ENCODE measurements around the gene SPPL2B. TPM values are rescaled to one million over a fixed set of nuclear protein-coding genes. Genes with fewer than 3 reads are reported as not detected.

Gene SPPL2B
- total and polyA plus RNA-seq, 2 experiments from 2014 or later: 40.9 to 87.7 TPM

DNA sequence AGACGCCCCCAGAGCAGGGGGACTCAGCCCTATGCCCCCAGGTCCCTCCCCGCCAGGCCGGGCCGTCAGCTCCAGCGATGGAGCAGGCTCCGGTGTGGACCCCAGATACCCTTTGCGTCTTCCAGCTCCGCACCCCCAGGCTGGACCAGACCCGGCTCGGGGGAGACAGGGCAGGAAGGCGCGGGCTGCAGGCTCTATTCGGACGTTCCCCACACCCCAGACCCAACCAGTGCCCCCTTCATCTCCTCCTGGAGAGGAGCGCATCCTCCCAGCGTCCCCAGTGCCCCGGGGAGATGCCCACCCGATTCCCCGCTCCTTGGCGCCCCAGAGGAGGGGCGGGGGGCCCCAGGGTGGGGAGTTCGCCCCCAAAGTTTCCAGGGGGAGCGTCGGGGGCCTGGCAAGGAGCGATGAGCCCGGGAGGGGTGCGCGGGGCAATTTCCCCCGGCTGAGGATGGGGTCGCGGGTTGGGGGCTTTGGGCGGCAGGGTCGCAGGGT lies 20.9 kb upstream of the SPPL2B start:
- no peaks in the 10 kb centered on the region for H3K79me2 ChIP-seq
- DNase-seq (ENCODE audit: low spot score): no peak
- no peaks in the 10 kb centered on the region for H4K20me1 ChIP-seq (ENCODE audit: insufficient read depth, poor library complexity, severe bottlenecking)
- peak overlapping the region; percentile 68 for H3K4me2 ChIP-seq
- no peaks in the 10 kb centered on the region for H3K9me2 ChIP-seq (replicated peaks; ENCODE audit: insufficient read depth)
- H3K4me1 ChIP-seq (ENCODE audit: insufficient read depth): no peaks in the 10 kb centered on the region
- H3K9me3 ChIP-seq (ENCODE audit: low read depth): no peaks in the 10 kb centered on the region
- WGBS (ENCODE audit: low lambda C conversion rate, missing lambda C conversion rate): 86% methylated on average over 18 of the region's 33 CpGs
- H3K4me3 ChIP-seq: no peak overlapping the region
- peaks cover 23% of the 10 kb centered on the region for H3K27me3 ChIP-seq
- no peak overlapping the region for H3K27ac ChIP-seq
- H2AFZ ChIP-seq: no peak overlapping the region
- no peak for TF ChIP-seq EZH2 (IDR thresholded peaks at IDR 0.05; ENCODE audit: borderline replicate concordance)
- TF ChIP-seq, protein P1, sequence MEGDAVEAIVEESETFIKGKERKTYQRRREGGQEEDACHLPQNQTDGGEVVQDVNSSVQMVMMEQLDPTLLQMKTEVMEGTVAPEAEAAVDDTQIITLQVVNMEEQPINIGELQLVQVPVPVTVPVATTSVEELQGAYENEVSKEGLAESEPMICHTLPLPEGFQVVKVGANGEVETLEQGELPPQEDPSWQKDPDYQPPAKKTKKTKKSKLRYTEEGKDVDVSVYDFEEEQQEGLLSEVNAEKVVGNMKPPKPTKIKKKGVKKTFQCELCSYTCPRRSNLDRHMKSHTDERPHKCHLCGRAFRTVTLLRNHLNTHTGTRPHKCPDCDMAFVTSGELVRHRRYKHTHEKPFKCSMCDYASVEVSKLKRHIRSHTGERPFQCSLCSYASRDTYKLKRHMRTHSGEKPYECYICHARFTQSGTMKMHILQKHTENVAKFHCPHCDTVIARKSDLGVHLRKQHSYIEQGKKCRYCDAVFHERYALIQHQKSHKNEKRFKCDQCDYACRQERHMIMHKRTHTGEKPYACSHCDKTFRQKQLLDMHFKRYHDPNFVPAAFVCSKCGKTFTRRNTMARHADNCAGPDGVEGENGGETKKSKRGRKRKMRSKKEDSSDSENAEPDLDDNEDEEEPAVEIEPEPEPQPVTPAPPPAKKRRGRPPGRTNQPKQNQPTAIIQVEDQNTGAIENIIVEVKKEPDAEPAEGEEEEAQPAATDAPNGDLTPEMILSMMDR (IDR thresholded peaks at IDR 0.05; ENCODE audit: poor library complexity): no peak
- no peak for TF ChIP-seq EZH2phosphoT487 (IDR thresholded peaks at IDR 0.05; ENCODE audit: low read depth, severe bottlenecking, unreplicated experiment)
- H3K36me3 ChIP-seq (replicated peaks; ENCODE audit: insufficient read depth, low read depth): no peaks in the 10 kb centered on the region

DNA sequence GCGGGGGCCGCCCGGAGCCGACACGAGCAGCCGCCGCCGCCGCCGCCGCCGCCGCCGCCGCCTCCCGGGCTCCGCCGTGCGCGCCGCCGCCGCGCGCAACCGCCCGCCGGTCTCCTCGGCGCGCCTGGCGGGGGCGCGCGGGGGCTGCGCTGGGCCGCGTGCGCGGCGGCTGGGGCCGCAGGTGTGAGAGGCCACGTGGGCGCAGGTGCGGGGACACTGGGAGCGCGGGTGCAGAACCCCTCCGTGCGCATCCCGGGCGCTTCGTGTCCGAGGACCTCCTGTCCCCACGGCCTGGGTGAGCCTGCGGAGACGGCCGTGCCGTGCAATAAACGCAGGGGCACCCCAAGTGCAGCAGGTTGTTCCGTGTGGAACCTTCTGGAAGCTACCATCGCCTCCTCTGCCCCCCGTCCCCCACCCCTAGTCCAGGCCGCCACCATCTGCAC lies 20.3 kb upstream of the SPPL2B start, which contains the start of gene LINGO3:
Gene LINGO3, minus strand, starts transcription at position 41 of the 443 bp plus-strand sequence. CDS start 16,378 bp downstream, outside the sequence.
- no peaks in the 10 kb centered on the region for H4K20me1 ChIP-seq (ENCODE audit: insufficient read depth, poor library complexity, severe bottlenecking)
- no peaks in the 10 kb centered on the region for H3K36me3 ChIP-seq (replicated peaks; ENCODE audit: insufficient read depth, low read depth)
- peak within 1 kb of the TSS; percentile 69 for H3K4me2 ChIP-seq
- no peak within 1 kb of the TSS for H3K27ac ChIP-seq
- H3K79me2 ChIP-seq: no peaks in the 10 kb centered on the region
- no peaks in the 10 kb centered on the region for H3K9me3 ChIP-seq (ENCODE audit: low read depth)
- no peak within 1 kb of the TSS for H2AFZ ChIP-seq
- DNase-seq (ENCODE audit: low spot score): no peak
- no peaks in the 10 kb centered on the region for H3K4me1 ChIP-seq (ENCODE audit: insufficient read depth)
- H3K9me2 ChIP-seq (replicated peaks; ENCODE audit: insufficient read depth): no peaks in the 10 kb centered on the region
- no peak within 1 kb of the TSS for H3K4me3 ChIP-seq
- WGBS (ENCODE audit: low lambda C conversion rate, missing lambda C conversion rate): 43% methylated on average over 2 of the region's 63 CpGs
- TF ChIP-seq, protein P1 (IDR thresholded peaks at IDR 0.05; ENCODE audit: poor library complexity): no peak
- TF ChIP-seq EZH2 (IDR thresholded peaks at IDR 0.05; ENCODE audit: borderline replicate concordance) (no peak), EZH2phosphoT487 (IDR thresholded peaks at IDR 0.05; ENCODE audit: low read depth, severe bottlenecking, unreplicated experiment) (no peak)
- peaks cover 22% of the 10 kb centered on the region for H3K27me3 ChIP-seq

DNA sequence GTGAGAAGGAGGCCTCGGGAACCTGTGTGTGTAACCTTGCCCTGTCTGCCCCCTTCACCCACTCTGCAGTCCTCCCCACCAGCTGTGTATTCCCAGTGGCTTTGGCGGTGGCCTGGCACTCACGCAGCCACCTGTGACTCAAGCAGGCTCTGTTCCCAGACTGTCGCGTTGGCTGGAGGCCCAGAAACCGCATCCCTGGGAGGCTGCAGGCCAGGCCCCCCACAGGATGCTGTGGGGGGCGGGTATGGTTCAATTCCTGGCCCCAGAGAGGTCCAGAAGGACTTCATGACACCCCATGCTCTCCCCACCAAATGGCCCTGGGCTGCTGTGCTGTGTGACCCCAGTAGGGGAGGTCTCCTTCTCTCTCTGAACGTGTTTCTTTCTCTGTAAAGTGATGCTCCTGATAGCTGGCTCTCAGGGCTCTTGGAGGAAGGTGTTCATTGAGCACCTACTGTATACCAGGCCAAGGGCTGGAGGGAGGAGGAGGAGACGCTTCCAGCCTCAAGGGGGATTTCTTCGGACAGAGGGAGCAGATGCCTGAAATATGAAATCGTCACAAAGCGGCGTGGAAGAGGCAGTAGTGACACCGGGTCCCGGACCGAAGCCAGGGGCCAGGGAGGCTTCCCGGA lies 18.6 kb upstream of the SPPL2B start:
- Histone ChIP-seq H3K27ac (no peak overlapping the region), H3K4me2 (no peak overlapping the region), H3K9me3 (ENCODE audit: low read depth) (no peaks in the 10 kb centered on the region), H2AFZ (no peak overlapping the region), H3K79me2 (no peaks in the 10 kb centered on the region), H3K36me3 (replicated peaks; ENCODE audit: insufficient read depth, low read depth) (no peaks in the 10 kb centered on the region), H3K4me3 (no peak overlapping the region), H4K20me1 (ENCODE audit: insufficient read depth, poor library complexity, severe bottlenecking) (no peaks in the 10 kb centered on the region), H3K9me2 (replicated peaks; ENCODE audit: insufficient read depth) (no peaks in the 10 kb centered on the region), H3K4me1 (ENCODE audit: insufficient read depth) (no peaks in the 10 kb centered on the region), H3K27me3 (peaks cover 22% of the 10 kb centered on the region)
- no peak for DNase-seq (ENCODE audit: low spot score)
- 77% methylated on average over 17 of the region's 17 CpGs for WGBS (ENCODE audit: low lambda C conversion rate, missing lambda C conversion rate)
- TF ChIP-seq, protein P1 (IDR thresholded peaks at IDR 0.05; ENCODE audit: poor library complexity): no peak
- TF ChIP-seq EZH2phosphoT487 (IDR thresholded peaks at IDR 0.05; ENCODE audit: low read depth, severe bottlenecking, unreplicated experiment): no peak
- TF ChIP-seq EZH2 (IDR thresholded peaks at IDR 0.05; ENCODE audit: borderline replicate concordance): no peak

Measured in hepatocyte (in vitro differentiated cells).